Measurements from ENCODE around the gene GPANK1. TPM values are rescaled to one million over a fixed set of nuclear protein-coding genes. Genes with fewer than 3 reads are reported as not detected.
A peak's percentile ranks its signal among the peaks of the same experiment; 100 is the strongest.

The GPANK1 gene
- total and polyA plus RNA-seq, 2 donors (not counting 1 experiment from before 2014, with no cell fraction given): 22.6 to 24.3 TPM

GRCh38 chr6:31614684-31615578 lies 49.9 kb downstream of the GPANK1 start, which contains the start of gene AIF1:
AIF1 (plus strand) TSS chr6:31615234; CDS start chr6:31615330, 96 bp downstream.
- peak within 1 kb of the TSS; percentile 26 to 68 for H3K27ac ChIP-seq (ENCODE audit: low read length in 2 of 2)
- H3K36me3 ChIP-seq (replicated peaks in 1 of 2; ENCODE audit: control extremely low read depth in 1 of 2, control insufficient read depth in 1 of 2, extremely low read depth in 1 of 2, insufficient read depth in 2 of 2, low read length in 1 of 2): no peaks in the 10 kb centered on the region
- no peaks in the 10 kb centered on the region for H4K20me1 ChIP-seq (ENCODE audit: control insufficient read depth, insufficient read depth, low read length, poor library complexity, severe bottlenecking)
- H3K27me3 ChIP-seq (replicated peaks in 1 of 4; ENCODE audit: control extremely low read depth in 1 of 4, control insufficient read depth in 3 of 4, insufficient read depth in 4 of 4, low read length in 3 of 4): no peaks in the 10 kb centered on the region
- peak within 1 kb of the TSS in 2 of 5 experiments; percentile 8 to 19 for H3K4me3 ChIP-seq (ENCODE audit: control extremely low read depth in 1 of 5, extremely low read depth in 1 of 5, insufficient read depth in 1 of 5, low read depth in 2 of 5, low read length in 4 of 5)
- ATAC-seq (ENCODE audit: low read depth): peak; percentile 47
- CTCF ChIA-PET: interaction anchor here (0.6 to 5.6 kb wide), 7 partner anchors 17 to 131 kb away, joined by 3 to 44 read pairs (median 3); no protein-coding TSS in a partner anchor
- H3K9ac ChIP-seq (ENCODE audit: low read length): no peak within 1 kb of the TSS
- H3K4me1 ChIP-seq (ENCODE audit: control insufficient read depth in 2 of 2, insufficient read depth in 2 of 2, low read length in 2 of 2): peaks cover 27 to 34% of the 10 kb centered on the region in 2 donors
- peak within 1 kb of the TSS; percentile 70 for H3K4me3 Mint-ChIP-seq
- H3K4me2 ChIP-seq (replicated peaks; ENCODE audit: low read depth, low read length, poor library complexity, severe bottlenecking): peak within 1 kb of the TSS; percentile 61
- DNase-seq: peak; percentile 43
- H3K27me3 Mint-ChIP-seq: no peaks in the 10 kb centered on the region
- H3K79me2 ChIP-seq (ENCODE audit: control insufficient read depth, insufficient read depth, low read length): no peaks in the 10 kb centered on the region
- H3K9me3 Mint-ChIP-seq (ENCODE audit: insufficient read depth): no peaks in the 10 kb centered on the region
- H3K4me1 Mint-ChIP-seq: peaks cover 37% of the 10 kb centered on the region
- TF ChIP-seq CTCF (IDR thresholded peaks at IDR 0.05): no peak
- no peak for TF ChIP-seq EZH2 (IDR thresholded peaks at IDR 0.05; ENCODE audit: borderline replicate concordance, insufficient read depth, low read depth, low read length, poor library complexity, severe bottlenecking)
- peak within 1 kb of the TSS; percentile 70 for H2AFZ ChIP-seq (ENCODE audit: insufficient read depth, low read depth, low read length, poor library complexity, severe bottlenecking)
- intact Hi-C loops (cut with micrococcal nuclease): no loop called here
- H3K27ac Mint-ChIP-seq: peak within 1 kb of the TSS; percentile 89
- POLR2A ChIA-PET: interaction anchor here (0.5 to 0.6 kb wide), 2 partner anchors 23 to 49 kb away, joined by 6 to 7 read pairs; no protein-coding TSS in a partner anchor
- peaks cover 0 to 6% (median 0%) of the 10 kb centered on the region in 3 donors for H3K9me3 ChIP-seq (ENCODE audit: control extremely low read depth in 1 of 3, control insufficient read depth in 2 of 3, insufficient read depth in 1 of 3, low read length in 2 of 3)
- WGBS (ENCODE audit: insufficient coverage): 24% methylated on average over 3 of the region's 6 CpGs

Measured in B cell (primary cell).